ENCODE results near the gene FOXK1.

DNA sequence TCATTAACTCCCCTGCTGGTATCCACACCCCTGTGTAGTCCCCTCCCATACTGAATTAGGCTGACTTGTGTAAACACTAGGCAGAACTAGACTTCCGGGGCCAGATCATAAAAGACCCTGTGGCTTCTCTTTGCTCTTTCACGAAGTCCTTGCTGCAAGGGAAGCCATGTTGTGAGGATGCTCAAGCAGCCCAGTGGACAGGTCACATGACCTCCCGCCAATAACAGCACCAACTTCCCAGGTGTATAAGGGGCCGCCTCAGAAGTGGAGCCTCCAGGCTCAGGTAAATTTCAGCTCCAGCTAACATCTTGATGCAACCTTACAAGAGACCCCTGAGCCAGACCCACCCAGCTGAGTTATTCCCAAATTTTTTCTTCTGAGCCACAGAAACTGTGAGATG, 11.3 kb upstream of the FOXK1 start:
- no peak for TF ChIP-seq POLR2AphosphoS5 (IDR thresholded peaks at IDR 0.05; ENCODE audit: low read depth)
- TF ChIP-seq, protein P1, sequence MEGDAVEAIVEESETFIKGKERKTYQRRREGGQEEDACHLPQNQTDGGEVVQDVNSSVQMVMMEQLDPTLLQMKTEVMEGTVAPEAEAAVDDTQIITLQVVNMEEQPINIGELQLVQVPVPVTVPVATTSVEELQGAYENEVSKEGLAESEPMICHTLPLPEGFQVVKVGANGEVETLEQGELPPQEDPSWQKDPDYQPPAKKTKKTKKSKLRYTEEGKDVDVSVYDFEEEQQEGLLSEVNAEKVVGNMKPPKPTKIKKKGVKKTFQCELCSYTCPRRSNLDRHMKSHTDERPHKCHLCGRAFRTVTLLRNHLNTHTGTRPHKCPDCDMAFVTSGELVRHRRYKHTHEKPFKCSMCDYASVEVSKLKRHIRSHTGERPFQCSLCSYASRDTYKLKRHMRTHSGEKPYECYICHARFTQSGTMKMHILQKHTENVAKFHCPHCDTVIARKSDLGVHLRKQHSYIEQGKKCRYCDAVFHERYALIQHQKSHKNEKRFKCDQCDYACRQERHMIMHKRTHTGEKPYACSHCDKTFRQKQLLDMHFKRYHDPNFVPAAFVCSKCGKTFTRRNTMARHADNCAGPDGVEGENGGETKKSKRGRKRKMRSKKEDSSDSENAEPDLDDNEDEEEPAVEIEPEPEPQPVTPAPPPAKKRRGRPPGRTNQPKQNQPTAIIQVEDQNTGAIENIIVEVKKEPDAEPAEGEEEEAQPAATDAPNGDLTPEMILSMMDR (IDR thresholded peaks at IDR 0.05; ENCODE audit: insufficient read depth, low read length) = no peak
- TF ChIP-seq SPI1 (IDR thresholded peaks at IDR 0.05; ENCODE audit: borderline replicate concordance, low read depth) = no peak
